ENCODE data around the gene SNX14. TPM values are rescaled to one million over a fixed set of nuclear protein-coding genes. Genes with fewer than 3 reads are reported as not detected.

The SNX14 gene
- total and polyA plus RNA-seq, 2 of the 13 experiments (the other 11 are each of a cell fraction or from before 2014, with no cell fraction given), result 83.5 to 112 TPM

GRCh38 chr6:85593438-85594196 is at the start of gene SNX14 (continued):
- TF ChIP-seq TAF1 (CRISPR knock-in tag; IDR thresholded peaks at IDR 0.05) (peak; percentile 64), ZNF772 (CRISPR knock-in tag; IDR thresholded peaks at IDR 0.05) (peak; percentile 91), FOXA3 (CRISPR knock-in tag; IDR thresholded peaks at IDR 0.05) (no peak), NCOA5 (CRISPR knock-in tag; IDR thresholded peaks at IDR 0.05) (no peak), ZNF367 (CRISPR knock-in tag; IDR thresholded peaks at IDR 0.05; ENCODE audit: borderline replicate concordance) (no peak), ZNF275 (CRISPR knock-in tag; IDR thresholded peaks at IDR 0.05; ENCODE audit: borderline replicate concordance) (peak; percentile 80), ZNF773 (CRISPR knock-in tag; IDR thresholded peaks at IDR 0.05; ENCODE audit: borderline replicate concordance) (peak; percentile 56; the same call in 1 of the 2 replicates), REL (CRISPR knock-in tag; conservative IDR thresholded peaks at IDR 0.05) (no peak), POLR2A (IDR thresholded peaks at IDR 0.05; ENCODE audit: insufficient read depth in 1 of 2, low read depth in 2 of 2, low read length in 2 of 2) (peak in 1 of 2 experiments; percentile 86; a peak in 3 of 4 replicates), RORA (CRISPR knock-in tag; IDR thresholded peaks at IDR 0.05) (no peak), HNF4G (IDR thresholded peaks at IDR 0.05; ENCODE audit: borderline replicate concordance, low read depth, low read length) (no peak), HNF4G (CRISPR knock-in tag; IDR thresholded peaks at IDR 0.05; ENCODE audit: borderline replicate concordance, low read depth) (peak; percentile 41; the same call in 1 of the 2 replicates), ZNF24 (IDR thresholded peaks at IDR 0.05) (no peak), AFF4 (CRISPR knock-in tag; IDR thresholded peaks at IDR 0.05) (no peak), HNF4A (CRISPR knock-in tag; IDR thresholded peaks at IDR 0.05) (no peak), ZNF557 (CRISPR knock-in tag; IDR thresholded peaks at IDR 0.05) (0 out of 2 replicates have a peak, but pooled peaks have one; percentile 16), ZSCAN29 (CRISPR knock-in tag; conservative IDR thresholded peaks at IDR 0.05) (no peak; the same call in 1 of the 2 replicates), DR1 (CRISPR knock-in tag; IDR thresholded peaks at IDR 0.05) (peak; percentile 60)
- TF ChIP-seq, protein P1, sequence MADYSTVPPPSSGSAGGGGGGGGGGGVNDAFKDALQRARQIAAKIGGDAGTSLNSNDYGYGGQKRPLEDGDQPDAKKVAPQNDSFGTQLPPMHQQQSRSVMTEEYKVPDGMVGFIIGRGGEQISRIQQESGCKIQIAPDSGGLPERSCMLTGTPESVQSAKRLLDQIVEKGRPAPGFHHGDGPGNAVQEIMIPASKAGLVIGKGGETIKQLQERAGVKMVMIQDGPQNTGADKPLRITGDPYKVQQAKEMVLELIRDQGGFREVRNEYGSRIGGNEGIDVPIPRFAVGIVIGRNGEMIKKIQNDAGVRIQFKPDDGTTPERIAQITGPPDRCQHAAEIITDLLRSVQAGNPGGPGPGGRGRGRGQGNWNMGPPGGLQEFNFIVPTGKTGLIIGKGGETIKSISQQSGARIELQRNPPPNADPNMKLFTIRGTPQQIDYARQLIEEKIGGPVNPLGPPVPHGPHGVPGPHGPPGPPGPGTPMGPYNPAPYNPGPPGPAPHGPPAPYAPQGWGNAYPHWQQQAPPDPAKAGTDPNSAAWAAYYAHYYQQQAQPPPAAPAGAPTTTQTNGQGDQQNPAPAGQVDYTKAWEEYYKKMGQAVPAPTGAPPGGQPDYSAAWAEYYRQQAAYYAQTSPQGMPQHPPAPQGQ (CRISPR knock-in tag; IDR thresholded peaks at IDR 0.05; ENCODE audit: borderline replicate concordance), result 0 out of 2 replicates have a peak, but pooled peaks have one; percentile 26
- TF ChIP-seq, protein P2, sequence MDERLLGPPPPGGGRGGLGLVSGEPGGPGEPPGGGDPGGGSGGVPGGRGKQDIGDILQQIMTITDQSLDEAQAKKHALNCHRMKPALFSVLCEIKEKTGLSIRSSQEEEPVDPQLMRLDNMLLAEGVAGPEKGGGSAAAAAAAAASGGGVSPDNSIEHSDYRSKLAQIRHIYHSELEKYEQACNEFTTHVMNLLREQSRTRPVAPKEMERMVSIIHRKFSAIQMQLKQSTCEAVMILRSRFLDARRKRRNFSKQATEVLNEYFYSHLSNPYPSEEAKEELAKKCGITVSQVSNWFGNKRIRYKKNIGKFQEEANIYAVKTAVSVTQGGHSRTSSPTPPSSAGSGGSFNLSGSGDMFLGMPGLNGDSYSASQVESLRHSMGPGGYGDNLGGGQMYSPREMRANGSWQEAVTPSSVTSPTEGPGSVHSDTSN (CRISPR knock-in tag; IDR thresholded peaks at IDR 0.05), result no peak
- TF ChIP-seq, protein P3, sequence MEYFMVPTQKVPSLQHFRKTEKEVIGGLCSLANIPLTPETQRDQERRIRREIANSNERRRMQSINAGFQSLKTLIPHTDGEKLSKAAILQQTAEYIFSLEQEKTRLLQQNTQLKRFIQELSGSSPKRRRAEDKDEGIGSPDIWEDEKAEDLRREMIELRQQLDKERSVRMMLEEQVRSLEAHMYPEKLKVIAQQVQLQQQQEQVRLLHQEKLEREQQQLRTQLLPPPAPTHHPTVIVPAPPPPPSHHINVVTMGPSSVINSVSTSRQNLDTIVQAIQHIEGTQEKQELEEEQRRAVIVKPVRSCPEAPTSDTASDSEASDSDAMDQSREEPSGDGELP (IDR thresholded peaks at IDR 0.05; ENCODE audit: borderline replicate concordance, low read depth), result peak; percentile 26; the same call in 1 of the 2 replicates

Data from HepG2 (cell line).